Testis (tissue), 3 donors: Measurements from ENCODE around the gene FAM107B. TPM values are rescaled to one million over a fixed set of nuclear protein-coding genes. Genes with fewer than 3 reads are reported as not detected.
"Not testable (repeated sequence)": the region's sequence is repeated elsewhere in the genome, so short reads cannot be mapped to it uniquely, and the experiment has no call there.

ENCODE experiments used
- DNase-seq: peaks from one replicate; pipeline ENCODE4 v3.0.0-alpha.2; 2019
- H3K27ac ChIP-seq, 2 donors: fragments of 200-600 bp; sonication (generic); one replicate each; pipeline ENCODE4 v1.5.1; 2019
- H3K27me3 ChIP-seq: fragments of 200-600 bp; sonication (generic); one replicate; pipeline ENCODE4 v1.5.1; 2019
- H3K36me3 ChIP-seq: fragments of 200-600 bp; sonication (generic); one replicate; pipeline ENCODE4 v1.5.1; 2017; ENCODE audit warnings: low read depth; ENCODE audit errors: missing control alignments
- H3K4me1 ChIP-seq: fragments of 200-600 bp; sonication (generic); one replicate; pipeline ENCODE4 v1.5.1; 2019
- H3K4me3 ChIP-seq, 2 donors: fragments of 200-600 bp; sonication (generic); one replicate each; pipeline ENCODE4 v1.5.1; 2017 to 2019
- H3K9me3 ChIP-seq: fragments of 200-600 bp; sonication (generic); one replicate; pipeline ENCODE4 v1.5.1; 2017
- POLR2A ChIP-seq: fragments of 450-650 bp; IDR thresholded peaks from one replicate; pipeline ENCODE4 v1.6.1; 2017; ENCODE audit warnings: antibody characterized with exemption, mild to moderate bottlenecking, moderate library complexity
- WGBS, 2 donors: methylation state at CpG; one replicate each; pipeline ENCODE4 v1.1.5; 2018; 5-methylcytosine and 5-hydroxymethylcytosine counted together
- intact Hi-C: fragments of 100-400 bp; cut with DNase I; formaldehyde crosslinking; loops from one replicate; pipeline ENCODE4 v1.15.1; 2023; ENCODE audit warnings: low total_unique reads
- polyA plus RNA-seq: library from polyadenylated mRNA; stranded (reverse); fragments of 350-450 nt; fragmentation: Illumina TruSeq; extraction: RNeasy Lipid Tissue Mini Kit (QIAGEN cat#74804); gene quantifications from one replicate; pipeline ENCODE4 v1.2.3, GENCODE V29; 2014; ENCODE audit warnings: low read depth, low replicate concordance; ENCODE audit not compliant: insufficient read depth
- total RNA-seq, 2 donors: library from RNA; depleted of rRNA; stranded (reverse); fragments of >200 nt; gene quantifications; one replicate each; pipeline ENCODE4 v1.2.3, GENCODE V29; 2016
- TF ChIP-seq, protein P1 (sequence below), 3 experiments: fragments of 450-650 bp in 2 of 3; fragments of 200-600 bp in 1 of 3; sonication (generic) in 1 of 3; IDR thresholded peaks; one replicate each; pipeline ENCODE4 v1.5.1; 2016 to 2019; ENCODE audit warnings: antibody characterized with exemption in 3 of 3, mild to moderate bottlenecking in 2 of 3, moderate library complexity in 1 of 3

FAM107B gene
- total and polyA plus RNA-seq, 3 donors from 2014 or later = 71.7 to 89.5 (median 82.8) TPM

DNA sequence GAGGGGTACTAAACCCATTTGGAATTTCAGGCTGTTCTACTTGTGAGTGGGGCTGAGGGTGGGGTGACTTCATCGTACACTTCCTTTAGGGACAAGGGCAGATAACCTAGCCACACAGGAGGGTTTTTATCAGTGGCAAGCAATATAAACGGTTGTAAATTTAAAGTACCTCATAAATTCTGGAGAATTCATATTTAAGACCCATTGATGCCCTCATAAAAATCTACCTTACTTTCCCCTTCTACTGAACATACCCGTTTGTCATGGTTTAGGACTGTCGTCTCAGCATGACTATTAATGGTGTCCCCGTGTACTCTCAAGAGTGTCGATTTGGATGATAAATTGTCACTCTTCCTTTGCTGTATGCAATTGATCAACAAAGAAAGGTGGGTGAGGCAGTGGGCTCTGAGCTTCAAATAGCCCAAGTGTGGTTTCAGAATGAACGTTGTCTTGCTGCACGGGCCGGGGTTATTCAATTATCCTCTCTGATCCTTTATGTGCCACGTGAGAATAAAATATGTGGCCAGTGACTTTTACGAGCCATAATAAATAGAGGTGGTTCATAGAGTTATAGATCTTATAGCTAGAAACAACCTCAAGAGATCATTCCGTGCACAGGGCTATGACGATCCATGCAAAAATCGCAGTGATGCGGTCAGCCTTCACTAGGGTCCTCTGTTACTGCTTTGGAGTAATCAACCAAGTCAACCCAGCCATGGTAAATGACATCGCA is 82.2 kb downstream of the FAM107B start:
- H3K9me3 ChIP-seq = no peaks in the 10 kb centered on the region
- no peak overlapping the region for H3K4me3 ChIP-seq
- H3K4me1 ChIP-seq = peaks cover 3% of the 10 kb centered on the region
- intact Hi-C loops = no loop called here
- H3K36me3 ChIP-seq = no peaks in the 10 kb centered on the region
- WGBS, 2 donors = 67 to 87% methylated on average over 16 of the region's 16 CpGs
- no peak for DNase-seq
- H3K27ac ChIP-seq = no peak overlapping the region
- TF ChIP-seq POLR2A = no peak
- TF ChIP-seq, protein P1, sequence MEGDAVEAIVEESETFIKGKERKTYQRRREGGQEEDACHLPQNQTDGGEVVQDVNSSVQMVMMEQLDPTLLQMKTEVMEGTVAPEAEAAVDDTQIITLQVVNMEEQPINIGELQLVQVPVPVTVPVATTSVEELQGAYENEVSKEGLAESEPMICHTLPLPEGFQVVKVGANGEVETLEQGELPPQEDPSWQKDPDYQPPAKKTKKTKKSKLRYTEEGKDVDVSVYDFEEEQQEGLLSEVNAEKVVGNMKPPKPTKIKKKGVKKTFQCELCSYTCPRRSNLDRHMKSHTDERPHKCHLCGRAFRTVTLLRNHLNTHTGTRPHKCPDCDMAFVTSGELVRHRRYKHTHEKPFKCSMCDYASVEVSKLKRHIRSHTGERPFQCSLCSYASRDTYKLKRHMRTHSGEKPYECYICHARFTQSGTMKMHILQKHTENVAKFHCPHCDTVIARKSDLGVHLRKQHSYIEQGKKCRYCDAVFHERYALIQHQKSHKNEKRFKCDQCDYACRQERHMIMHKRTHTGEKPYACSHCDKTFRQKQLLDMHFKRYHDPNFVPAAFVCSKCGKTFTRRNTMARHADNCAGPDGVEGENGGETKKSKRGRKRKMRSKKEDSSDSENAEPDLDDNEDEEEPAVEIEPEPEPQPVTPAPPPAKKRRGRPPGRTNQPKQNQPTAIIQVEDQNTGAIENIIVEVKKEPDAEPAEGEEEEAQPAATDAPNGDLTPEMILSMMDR (IDR thresholded peaks at IDR 0.05) = no peak
- no peaks in the 10 kb centered on the region for H3K27me3 ChIP-seq

DNA sequence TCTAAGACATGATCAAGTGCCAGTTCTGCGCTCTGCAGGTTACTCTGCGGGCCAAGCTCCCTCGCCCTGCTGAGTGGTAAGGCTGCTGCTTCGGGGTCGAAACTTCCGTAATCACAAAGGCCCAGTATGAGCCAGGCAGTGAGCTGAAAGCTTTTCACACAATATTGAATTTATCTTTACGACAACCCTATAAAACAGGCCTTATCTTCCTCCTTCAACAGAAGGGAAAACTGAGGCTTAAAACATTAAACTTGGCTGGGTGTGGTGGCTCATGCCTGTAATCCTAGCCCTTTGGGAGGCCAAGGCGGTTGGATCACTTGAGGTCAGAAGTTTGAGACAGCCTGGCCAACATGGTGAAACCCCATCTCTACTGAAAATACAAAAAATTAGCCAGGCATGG is 83.3 kb downstream of the FAM107B start:
- no peak overlapping the region for H3K4me3 ChIP-seq
- DNase-seq = no peak
- WGBS, 2 donors = 86 to 95% methylated on average over 8 of the region's 8 CpGs
- no peaks in the 10 kb centered on the region for H3K36me3 ChIP-seq
- TF ChIP-seq POLR2A = no peak
- TF ChIP-seq, protein P1 (IDR thresholded peaks at IDR 0.05) = no peak
- no peaks in the 10 kb centered on the region for H3K27me3 ChIP-seq
- no peak overlapping the region for H3K27ac ChIP-seq
- H3K9me3 ChIP-seq = no peaks in the 10 kb centered on the region
- intact Hi-C loops = no loop called here
- no peaks in the 10 kb centered on the region for H3K4me1 ChIP-seq

- 49 to 51% methylated on average over 5 of the region's 5 CpGs for WGBS, 2 donors
- no peak for DNase-seq
- Histone ChIP-seq H3K27ac (no peak overlapping the region), H3K36me3 (no peaks in the 10 kb centered on the region), H3K4me1 (no peaks in the 10 kb centered on the region), H3K9me3 (no peaks in the 10 kb centered on the region), H3K27me3 (no peaks in the 10 kb centered on the region), H3K4me3 (no peak overlapping the region)
- intact Hi-C loops = no loop called here
- no peak for TF ChIP-seq POLR2A
- TF ChIP-seq, protein P1 (IDR thresholded peaks at IDR 0.05) = no peak
Measured at GRCh38 chr10:14688606-14689005, 86.1 kb downstream of the FAM107B start.

GRCh38 chr10:14688189-14688588 is 86.5 kb downstream of the FAM107B start:
- H3K4me1 ChIP-seq, H3K36me3 ChIP-seq, DNase-seq, H3K9me3 ChIP-seq, H3K27me3 ChIP-seq, H3K27ac ChIP-seq, H3K4me3 ChIP-seq, intact Hi-C loops: not testable (repeated sequence)
- 82 to 85% methylated on average over 7 of the region's 7 CpGs for WGBS, 2 donors

DNA sequence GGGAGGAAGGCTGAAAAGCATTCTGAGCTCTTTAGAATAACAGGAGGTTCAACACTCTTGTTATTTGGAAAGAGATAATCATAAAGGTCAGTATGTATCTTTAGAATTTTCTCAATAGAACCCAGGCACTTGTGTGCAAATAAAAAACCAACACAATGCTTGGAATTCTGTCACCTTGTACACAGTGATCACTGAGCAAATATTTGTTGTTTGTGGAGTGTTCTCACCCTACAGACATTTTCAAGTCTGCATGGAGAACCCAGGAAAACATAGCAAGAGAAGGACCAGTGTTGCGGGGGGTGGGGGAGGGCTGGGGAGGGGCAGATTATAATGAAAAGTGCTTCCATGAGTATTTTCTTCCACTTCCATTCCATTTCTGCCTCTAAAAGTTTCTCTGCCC is 87.4 kb downstream of the FAM107B start:
- intact Hi-C loops = no loop called here
- no peak overlapping the region for H3K27ac ChIP-seq
- no peak overlapping the region for H3K4me3 ChIP-seq
- H3K36me3 ChIP-seq = no peaks in the 10 kb centered on the region
- no peaks in the 10 kb centered on the region for H3K4me1 ChIP-seq
- no peaks in the 10 kb centered on the region for H3K27me3 ChIP-seq
- TF ChIP-seq POLR2A = no peak
- no peak for DNase-seq
- H3K9me3 ChIP-seq = no peaks in the 10 kb centered on the region
- WGBS, 2 donors = 87 to 100% methylated on average over 1 of the region's 1 CpG

DNA sequence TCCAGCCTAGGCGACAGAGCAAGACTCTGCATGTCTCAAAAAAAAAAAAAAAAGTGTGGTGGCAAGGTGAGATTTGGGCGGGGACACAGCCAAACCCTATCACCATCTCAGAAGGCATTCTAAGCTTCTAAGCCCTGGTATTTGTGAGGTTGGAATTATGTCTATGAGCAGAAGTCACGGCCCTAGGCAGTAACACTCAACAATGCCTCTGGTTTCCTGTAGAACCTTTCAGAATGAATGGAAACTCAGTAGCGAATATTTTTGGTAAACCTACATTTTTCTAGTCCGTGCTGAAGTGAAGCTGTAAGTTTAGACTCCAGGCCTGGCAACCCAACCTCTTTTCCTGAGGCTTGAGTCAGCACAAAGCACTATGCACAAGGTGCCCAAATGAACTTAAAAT is 88.3 kb downstream of the FAM107B start:
- Histone ChIP-seq H3K36me3 (no peaks in the 10 kb centered on the region), H3K27me3 (no peaks in the 10 kb centered on the region), H3K27ac (no peak overlapping the region), H3K4me3 (no peak overlapping the region), H3K9me3 (no peaks in the 10 kb centered on the region), H3K4me1 (no peaks in the 10 kb centered on the region)
- DNase-seq = no peak
- TF ChIP-seq POLR2A = no peak
- TF ChIP-seq, protein P1 (IDR thresholded peaks at IDR 0.05) = no peak
- 82 to 93% methylated on average over 5 of the region's 5 CpGs for WGBS, 2 donors
- intact Hi-C loops = no loop called here
